ENCODE measurements around the gene CERS4. TPM values are rescaled to one million over a fixed set of nuclear protein-coding genes. Genes with fewer than 3 reads are reported as not detected.

The CERS4 gene, protein sequence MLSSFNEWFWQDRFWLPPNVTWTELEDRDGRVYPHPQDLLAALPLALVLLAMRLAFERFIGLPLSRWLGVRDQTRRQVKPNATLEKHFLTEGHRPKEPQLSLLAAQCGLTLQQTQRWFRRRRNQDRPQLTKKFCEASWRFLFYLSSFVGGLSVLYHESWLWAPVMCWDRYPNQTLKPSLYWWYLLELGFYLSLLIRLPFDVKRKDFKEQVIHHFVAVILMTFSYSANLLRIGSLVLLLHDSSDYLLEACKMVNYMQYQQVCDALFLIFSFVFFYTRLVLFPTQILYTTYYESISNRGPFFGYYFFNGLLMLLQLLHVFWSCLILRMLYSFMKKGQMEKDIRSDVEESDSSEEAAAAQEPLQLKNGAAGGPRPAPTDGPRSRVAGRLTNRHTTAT
- 44.2 TPM for polyA plus RNA-seq (2013, experiment 1 of 4)
- polyA plus RNA-seq (2013, experiment 2 of 4): 55.3 TPM
- 42.6 TPM for polyA plus RNA-seq (2013, experiment 3 of 4)
- polyA plus RNA-seq (2013, experiment 4 of 4): 56.6 TPM

DNA sequence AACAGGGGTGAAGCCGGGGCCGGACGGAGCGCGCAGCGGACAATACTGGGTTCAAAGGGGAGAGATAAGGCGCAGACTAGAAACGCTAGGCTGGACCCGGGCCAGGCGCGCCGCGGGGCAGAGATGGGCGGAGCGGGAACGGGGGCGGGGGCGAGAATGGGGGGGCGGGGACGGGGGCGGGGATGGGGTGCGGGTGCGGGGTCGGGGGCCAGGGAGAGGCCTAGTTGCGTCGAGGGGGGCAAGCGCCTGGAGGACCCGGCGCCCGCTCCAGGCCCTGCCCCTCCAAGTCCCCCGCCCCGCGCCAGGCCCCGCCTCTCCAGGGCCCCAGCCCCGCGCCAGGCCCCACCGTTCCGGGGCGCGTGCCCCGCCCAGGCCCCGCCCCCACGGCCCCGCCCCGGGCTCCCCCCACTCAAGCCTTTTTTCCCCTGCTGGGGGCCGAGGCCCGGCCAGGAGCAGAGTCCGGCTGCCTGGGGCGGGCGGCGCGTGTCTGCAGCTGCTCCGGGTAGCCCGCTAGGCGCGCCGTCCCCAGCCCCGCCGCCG, at the start of gene CERS4:
TSS of gene CERS4 (plus strand) at position 449 of the 540 bp plus-strand sequence. CDS start 41,707 bp downstream, outside the sequence.
- H3K27me3 ChIP-seq (ENCODE audit: control insufficient read depth, insufficient read depth, low read length, poor library complexity, severe bottlenecking): no peaks in the 10 kb centered on the region
- peaks cover 16% of the 10 kb centered on the region for H3K4me1 ChIP-seq (ENCODE audit: control insufficient read depth, insufficient read depth, low read length)
- H3K36me3 ChIP-seq (ENCODE audit: control insufficient read depth, insufficient read depth, low read length): no peaks in the 10 kb centered on the region
- peak within 1 kb of the TSS; percentile 64 for H3K4me3 ChIP-seq (ENCODE audit: insufficient read depth, low read depth, low read length)
- H3K27ac ChIP-seq (ENCODE audit: insufficient read depth, low read depth, low read length, poor library complexity, severe bottlenecking): no peak within 1 kb of the TSS
- 1% methylated on average over 58 to 60 of the region's 60 CpGs for WGBS, 2 experiments
- no peaks in the 10 kb centered on the region for H3K9me3 ChIP-seq (ENCODE audit: control insufficient read depth, low read length)

DNA sequence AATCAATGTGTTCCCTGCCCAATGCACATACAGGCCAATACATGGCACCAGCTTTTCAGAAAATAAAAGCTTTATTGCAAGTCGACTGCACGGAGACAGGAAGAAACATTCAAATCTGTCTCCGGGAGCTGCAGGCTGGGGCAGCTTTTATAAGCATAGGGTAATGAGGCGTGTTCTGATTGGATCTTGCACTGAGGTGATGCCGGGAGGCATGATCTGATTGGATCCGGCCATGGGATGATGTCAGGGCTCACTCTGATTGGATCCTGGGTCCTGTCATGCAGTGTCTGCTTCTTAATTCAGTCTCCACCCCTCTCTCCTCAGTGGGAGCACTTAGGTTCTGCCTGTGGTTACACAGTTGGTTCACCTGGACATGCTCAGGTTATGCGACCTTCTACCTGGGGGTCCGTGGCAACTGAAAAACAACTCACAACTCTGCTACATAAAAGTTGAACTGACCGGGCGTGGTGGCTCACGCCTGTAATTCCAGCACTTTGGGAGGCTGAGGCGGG, 48.0 kb upstream of the CERS4 start:
- Histone ChIP-seq H3K27ac (ENCODE audit: insufficient read depth, low read depth, low read length, poor library complexity, severe bottlenecking) (no peak overlapping the region), H3K27me3 (ENCODE audit: control insufficient read depth, insufficient read depth, low read length, poor library complexity, severe bottlenecking) (no peaks in the 10 kb centered on the region), H3K36me3 (ENCODE audit: control insufficient read depth, insufficient read depth, low read length) (no peaks in the 10 kb centered on the region), H3K9me3 (ENCODE audit: control insufficient read depth, low read length) (no peaks in the 10 kb centered on the region), H3K4me1 (ENCODE audit: control insufficient read depth, insufficient read depth, low read length) (no peaks in the 10 kb centered on the region), H3K4me3 (ENCODE audit: insufficient read depth, low read depth, low read length) (no peak overlapping the region)
- 77 to 81% methylated on average over 12 of the region's 12 CpGs for WGBS, 2 experiments

DNA sequence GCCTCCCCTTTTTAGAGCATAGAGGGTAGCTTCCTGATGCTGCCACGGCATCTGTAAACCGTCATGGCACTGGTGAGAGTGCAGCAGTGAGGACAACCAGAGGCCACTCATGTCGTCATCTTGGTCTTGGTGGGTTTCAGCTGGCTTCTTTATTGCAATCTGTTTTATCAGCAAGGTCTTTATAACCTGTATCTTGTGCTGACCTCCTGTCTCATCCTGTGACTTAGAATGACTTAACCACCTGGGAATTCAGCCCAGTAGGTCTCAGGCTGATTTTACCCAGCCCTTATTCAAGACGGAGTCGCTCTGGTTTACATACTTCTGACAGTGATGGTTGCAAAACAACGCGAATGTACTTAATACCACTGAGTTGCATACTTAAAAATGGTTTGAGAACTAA, 45.4 kb upstream of the CERS4 start:
- no peak overlapping the region for H3K27ac ChIP-seq (ENCODE audit: insufficient read depth, low read depth, low read length, poor library complexity, severe bottlenecking)
- H3K36me3 ChIP-seq (ENCODE audit: control insufficient read depth, insufficient read depth, low read length): no peaks in the 10 kb centered on the region
- no peaks in the 10 kb centered on the region for H3K27me3 ChIP-seq (ENCODE audit: control insufficient read depth, insufficient read depth, low read length, poor library complexity, severe bottlenecking)
- H3K4me1 ChIP-seq (ENCODE audit: control insufficient read depth, insufficient read depth, low read length): no peaks in the 10 kb centered on the region
- no peak overlapping the region for H3K4me3 ChIP-seq (ENCODE audit: insufficient read depth, low read depth, low read length)
- no peaks in the 10 kb centered on the region for H3K9me3 ChIP-seq (ENCODE audit: control insufficient read depth, low read length)
- WGBS, 2 experiments: 57 to 59% methylated on average over 7 of the region's 7 CpGs

DNA sequence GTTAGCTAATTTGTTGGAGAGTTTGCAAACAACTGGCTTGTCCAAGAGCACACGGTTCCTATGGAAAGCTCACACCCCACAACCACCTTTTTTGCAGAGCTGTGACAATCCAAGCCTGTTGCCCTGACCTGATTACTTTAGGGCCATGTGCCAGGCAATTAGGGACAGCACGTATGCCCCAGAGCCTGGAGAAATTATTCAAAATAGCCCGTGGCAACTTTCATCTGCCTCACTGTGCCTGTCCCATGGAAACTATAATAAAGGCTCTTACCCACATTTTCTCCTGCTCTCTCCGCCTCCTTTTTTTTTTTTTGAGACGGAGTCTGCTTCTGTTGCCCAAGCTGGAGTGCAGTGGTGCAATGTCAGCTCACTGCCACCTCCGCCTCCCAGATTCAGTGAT, 41.2 kb upstream of the CERS4 start:
- 83 to 85% methylated on average over 6 of the region's 6 CpGs for WGBS, 2 experiments
- Histone ChIP-seq H3K36me3 (ENCODE audit: control insufficient read depth, insufficient read depth, low read length) (no peaks in the 10 kb centered on the region), H3K4me3 (ENCODE audit: insufficient read depth, low read depth, low read length) (no peak overlapping the region), H3K27ac (ENCODE audit: insufficient read depth, low read depth, low read length, poor library complexity, severe bottlenecking) (no peak overlapping the region), H3K27me3 (ENCODE audit: control insufficient read depth, insufficient read depth, low read length, poor library complexity, severe bottlenecking) (no peaks in the 10 kb centered on the region), H3K9me3 (ENCODE audit: control insufficient read depth, low read length) (no peaks in the 10 kb centered on the region), H3K4me1 (ENCODE audit: control insufficient read depth, insufficient read depth, low read length) (no peaks in the 10 kb centered on the region)

DNA sequence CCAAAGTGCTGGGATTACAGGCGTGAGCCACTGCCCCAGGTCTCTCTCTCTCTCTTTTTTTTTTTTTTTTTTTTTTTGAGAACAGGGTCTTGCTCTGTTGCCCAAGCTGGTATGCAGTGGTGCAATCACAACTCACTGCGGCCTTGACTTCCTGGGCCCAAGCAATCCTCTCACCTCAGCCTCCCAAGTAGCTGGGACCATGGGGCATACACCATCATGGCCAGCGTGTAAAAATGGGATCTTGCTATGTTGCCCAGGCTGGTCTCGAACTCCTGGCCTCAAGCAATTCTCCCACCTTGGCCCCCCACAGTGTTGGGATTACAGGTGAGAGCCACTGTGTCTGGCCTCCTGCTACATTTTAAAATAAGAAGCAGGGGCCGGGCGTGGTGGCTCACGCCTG, 40.6 kb upstream of the CERS4 start:
- Histone ChIP-seq H3K27me3 (ENCODE audit: control insufficient read depth, insufficient read depth, low read length, poor library complexity, severe bottlenecking) (no peaks in the 10 kb centered on the region), H3K4me1 (ENCODE audit: control insufficient read depth, insufficient read depth, low read length) (no peaks in the 10 kb centered on the region), H3K36me3 (ENCODE audit: control insufficient read depth, insufficient read depth, low read length) (no peaks in the 10 kb centered on the region), H3K4me3 (ENCODE audit: insufficient read depth, low read depth, low read length) (no peak overlapping the region), H3K27ac (ENCODE audit: insufficient read depth, low read depth, low read length, poor library complexity, severe bottlenecking) (no peak overlapping the region), H3K9me3 (ENCODE audit: control insufficient read depth, low read length) (no peaks in the 10 kb centered on the region)
- WGBS, 2 experiments: 92% methylated on average over 7 of the region's 7 CpGs

DNA sequence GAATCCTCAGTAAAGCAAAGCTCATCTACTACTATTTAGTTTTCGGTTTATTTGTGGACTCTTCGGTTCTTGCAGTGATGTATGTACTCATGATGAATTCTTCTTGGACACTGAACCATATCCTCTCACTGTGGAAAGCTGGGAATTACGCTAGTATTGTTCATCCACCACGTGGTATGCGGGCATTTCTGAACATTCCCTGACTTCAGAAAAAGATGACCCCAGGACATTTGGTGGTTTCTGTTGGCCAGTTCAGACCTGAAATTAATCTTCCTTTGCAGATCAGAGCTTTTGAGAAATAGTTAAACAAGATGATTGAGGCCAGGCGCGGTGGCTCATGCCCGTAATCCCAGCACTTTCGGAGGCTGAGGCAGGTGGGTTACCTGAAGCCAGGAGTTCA, 34.5 kb upstream of the CERS4 start:
- WGBS, 2 experiments: 87% methylated on average over 9 of the region's 9 CpGs
- Histone ChIP-seq H3K36me3 (ENCODE audit: control insufficient read depth, insufficient read depth, low read length) (no peaks in the 10 kb centered on the region), H3K9me3 (ENCODE audit: control insufficient read depth, low read length) (no peaks in the 10 kb centered on the region), H3K27me3 (ENCODE audit: control insufficient read depth, insufficient read depth, low read length, poor library complexity, severe bottlenecking) (no peaks in the 10 kb centered on the region), H3K27ac (ENCODE audit: insufficient read depth, low read depth, low read length, poor library complexity, severe bottlenecking) (no peak overlapping the region), H3K4me3 (ENCODE audit: insufficient read depth, low read depth, low read length) (no peak overlapping the region), H3K4me1 (ENCODE audit: control insufficient read depth, insufficient read depth, low read length) (no peaks in the 10 kb centered on the region)

DNA sequence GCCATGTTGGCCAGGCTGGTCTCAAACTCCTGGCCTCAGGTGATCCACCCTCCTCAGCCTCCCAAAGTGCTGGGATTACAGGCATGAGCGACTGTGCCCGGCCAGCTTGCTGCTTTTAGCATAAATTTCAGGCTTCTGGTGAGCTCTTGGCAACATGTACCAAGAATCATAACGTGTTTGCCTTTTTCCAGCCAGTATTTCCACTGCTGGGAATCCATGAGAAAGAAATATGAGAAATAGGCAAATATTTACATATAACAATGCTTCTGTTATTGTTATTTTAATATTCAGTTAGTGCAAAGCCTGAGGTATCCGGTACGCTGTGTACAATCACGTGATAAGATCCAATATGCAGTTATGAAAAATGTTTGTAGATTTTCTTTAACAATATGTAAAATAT, 29.2 kb upstream of the CERS4 start:
- Histone ChIP-seq H3K4me3 (ENCODE audit: insufficient read depth, low read depth, low read length) (no peak overlapping the region), H3K9me3 (ENCODE audit: control insufficient read depth, low read length) (no peaks in the 10 kb centered on the region), H3K27me3 (ENCODE audit: control insufficient read depth, insufficient read depth, low read length, poor library complexity, severe bottlenecking) (no peaks in the 10 kb centered on the region), H3K4me1 (ENCODE audit: control insufficient read depth, insufficient read depth, low read length) (no peaks in the 10 kb centered on the region), H3K36me3 (ENCODE audit: control insufficient read depth, insufficient read depth, low read length) (no peaks in the 10 kb centered on the region), H3K27ac (ENCODE audit: insufficient read depth, low read depth, low read length, poor library complexity, severe bottlenecking) (no peak overlapping the region)
- WGBS, 2 experiments: 94 to 95% methylated on average over 3 to 6 of the region's 6 CpGs

DNA sequence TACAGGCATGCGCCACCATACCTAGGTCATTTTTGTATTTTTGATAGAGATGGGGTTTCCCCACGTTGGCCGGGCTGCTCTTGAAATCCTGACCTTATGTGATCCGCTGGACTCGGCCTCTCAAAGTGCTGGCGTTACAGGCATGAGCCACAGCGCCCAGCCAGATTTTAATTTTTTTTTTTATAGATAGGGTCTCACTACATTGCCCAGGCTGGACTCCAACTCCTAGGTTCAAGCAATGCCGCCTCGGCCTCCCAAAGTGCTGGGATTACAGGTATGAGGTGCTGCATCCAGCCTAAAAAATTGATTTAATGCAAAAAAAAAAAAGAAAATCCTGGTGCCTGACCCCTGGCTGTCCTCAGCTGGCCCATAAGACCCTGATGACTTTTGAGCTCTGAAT, 24.9 kb upstream of the CERS4 start:
- Histone ChIP-seq H3K9me3 (ENCODE audit: control insufficient read depth, low read length) (no peaks in the 10 kb centered on the region), H3K4me3 (ENCODE audit: insufficient read depth, low read depth, low read length) (no peak overlapping the region), H3K4me1 (ENCODE audit: control insufficient read depth, insufficient read depth, low read length) (no peaks in the 10 kb centered on the region), H3K36me3 (ENCODE audit: control insufficient read depth, insufficient read depth, low read length) (no peaks in the 10 kb centered on the region), H3K27ac (ENCODE audit: insufficient read depth, low read depth, low read length, poor library complexity, severe bottlenecking) (no peak overlapping the region), H3K27me3 (ENCODE audit: control insufficient read depth, insufficient read depth, low read length, poor library complexity, severe bottlenecking) (no peaks in the 10 kb centered on the region)
- WGBS, 2 experiments: 91 to 95% methylated on average over 9 of the region's 9 CpGs

DNA sequence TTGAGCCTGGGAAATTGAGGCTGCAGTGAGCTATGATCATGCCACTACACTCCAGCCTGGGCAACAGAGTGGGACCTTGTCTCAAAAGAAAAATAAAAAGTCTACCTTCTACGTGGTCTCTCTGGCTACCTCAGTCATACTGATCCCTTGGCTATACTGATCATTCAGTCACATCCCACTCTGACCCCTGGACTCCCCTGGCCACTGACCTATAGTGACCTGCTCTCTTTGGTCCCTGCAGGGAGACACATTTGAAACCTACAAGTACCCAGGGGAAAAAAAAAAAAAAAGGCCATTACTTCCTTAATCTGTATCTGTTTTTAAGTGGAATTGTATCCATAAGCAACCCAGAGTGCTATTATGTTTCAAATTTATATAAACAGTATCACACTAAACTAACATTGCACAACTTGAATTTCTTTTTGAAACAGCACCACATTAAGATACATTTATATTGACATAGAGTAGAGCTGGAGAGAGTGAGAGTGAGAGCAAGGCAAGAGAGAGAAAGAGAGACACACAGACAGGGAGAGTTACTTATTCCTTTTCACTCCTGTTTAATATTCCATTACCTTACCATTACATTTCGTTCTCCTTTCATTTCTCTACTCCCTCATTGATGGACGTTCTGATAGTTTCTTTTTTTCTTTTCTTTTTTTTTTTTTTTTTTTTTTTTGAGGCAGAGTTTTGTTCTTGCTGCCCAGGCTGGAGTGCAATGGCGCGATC, 23.7 kb upstream of the CERS4 start:
- Histone ChIP-seq H3K9me3 (ENCODE audit: control insufficient read depth, low read length) (no peaks in the 10 kb centered on the region), H3K4me3 (ENCODE audit: insufficient read depth, low read depth, low read length) (no peak overlapping the region), H3K27ac (ENCODE audit: insufficient read depth, low read depth, low read length, poor library complexity, severe bottlenecking) (no peak overlapping the region), H3K36me3 (ENCODE audit: control insufficient read depth, insufficient read depth, low read length) (no peaks in the 10 kb centered on the region), H3K4me1 (ENCODE audit: control insufficient read depth, insufficient read depth, low read length) (no peaks in the 10 kb centered on the region), H3K27me3 (ENCODE audit: control insufficient read depth, insufficient read depth, low read length, poor library complexity, severe bottlenecking) (no peaks in the 10 kb centered on the region)
- 93 to 95% methylated on average over 4 to 5 of the region's 5 CpGs for WGBS, 2 experiments

DNA sequence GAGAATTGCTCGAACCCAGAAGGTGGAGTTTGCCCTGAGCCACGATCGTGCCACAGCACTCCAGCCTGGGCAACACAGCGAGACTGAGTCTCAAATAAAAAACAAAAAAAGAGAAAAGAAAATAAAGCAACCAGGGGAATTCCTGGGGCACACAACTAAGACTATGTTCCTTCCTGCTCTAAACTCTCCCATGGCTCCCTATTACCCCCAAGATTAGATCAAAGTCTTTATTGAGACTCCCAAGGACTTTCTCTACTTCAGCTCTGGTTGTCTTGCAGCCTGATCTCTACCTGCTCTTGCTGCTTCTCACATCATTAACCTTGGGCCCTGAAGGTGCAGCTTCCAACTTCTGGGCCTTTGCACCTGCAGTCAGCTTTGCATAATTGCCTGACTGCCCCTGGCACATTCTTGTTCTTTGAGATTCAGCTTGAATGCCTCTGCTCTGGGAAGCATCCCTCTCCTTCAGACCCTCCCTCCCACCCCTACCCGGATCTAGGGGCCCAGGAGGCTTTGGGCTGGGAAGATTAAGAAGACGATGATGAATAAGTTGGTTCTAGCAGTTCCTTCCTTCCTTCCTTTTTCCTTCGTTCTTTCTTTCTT, 16.8 kb upstream of the CERS4 start:
- no peak overlapping the region for H3K4me3 ChIP-seq (ENCODE audit: insufficient read depth, low read depth, low read length)
- 77 to 93% methylated on average over 6 to 7 of the region's 7 CpGs for WGBS, 2 experiments
- no peaks in the 10 kb centered on the region for H3K27me3 ChIP-seq (ENCODE audit: control insufficient read depth, insufficient read depth, low read length, poor library complexity, severe bottlenecking)
- no peaks in the 10 kb centered on the region for H3K9me3 ChIP-seq (ENCODE audit: control insufficient read depth, low read length)
- H3K36me3 ChIP-seq (ENCODE audit: control insufficient read depth, insufficient read depth, low read length): no peaks in the 10 kb centered on the region
- peaks cover 5% of the 10 kb centered on the region for H3K4me1 ChIP-seq (ENCODE audit: control insufficient read depth, insufficient read depth, low read length)
- no peak overlapping the region for H3K27ac ChIP-seq (ENCODE audit: insufficient read depth, low read depth, low read length, poor library complexity, severe bottlenecking)
